Stimulated activated CD8-positive, alpha-beta memory T cell treated with anti-CD3 and anti-CD28 coated beads, Interleukin-4, amount 100 ng/mL, for 1 hour (primary cell): ENCODE measurements around the gene UMODL1.

ENCODE experiments used
- DNase-seq, 2 donors: peaks; one replicate each; pipeline ENCODE4 v3.0.0-alpha.2; 2020; ENCODE audit warnings: low read depth in 2 of 2, low spot score in 1 of 2

Gene UMODL1

DNA sequence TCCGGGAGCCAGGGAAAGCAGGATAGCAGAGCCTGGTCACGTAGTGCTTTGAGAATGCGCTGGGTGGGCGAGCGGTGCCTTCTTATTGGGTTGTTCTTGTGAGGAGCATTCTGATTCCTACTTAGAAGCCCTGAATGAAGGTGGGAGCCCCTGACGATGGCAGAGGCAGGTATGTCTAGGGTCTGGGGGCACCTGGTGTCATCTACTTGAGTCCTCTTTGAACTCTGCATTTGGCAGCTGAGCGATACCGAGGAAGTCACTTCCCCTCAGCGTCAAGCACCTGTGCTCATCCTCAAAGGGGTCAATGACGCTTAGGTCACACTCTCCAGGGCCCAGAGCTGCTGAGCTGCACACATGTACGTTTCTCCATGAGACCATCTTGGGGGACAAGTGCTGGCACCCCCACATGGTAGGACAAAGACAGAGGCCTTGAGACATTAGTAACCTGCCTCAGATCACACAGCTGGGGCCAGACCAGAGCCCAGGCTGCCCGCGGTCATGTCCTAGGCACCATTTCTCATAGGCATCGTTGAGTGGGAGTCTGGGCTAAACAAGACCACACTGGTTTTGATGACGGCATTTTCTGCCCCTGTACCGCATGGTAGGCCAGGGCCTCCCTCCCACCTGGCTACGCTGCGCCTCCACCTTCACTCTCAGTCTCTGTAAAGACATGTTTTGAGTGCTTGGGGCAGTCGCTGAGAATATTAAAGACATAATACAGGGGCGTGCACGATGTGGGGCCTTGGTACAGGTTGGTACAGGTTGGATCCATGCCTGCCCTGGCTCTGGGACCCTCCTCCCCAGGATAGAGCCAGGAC is 78.7 kb downstream of the UMODL1 start:
- no peak for DNase-seq

DNA sequence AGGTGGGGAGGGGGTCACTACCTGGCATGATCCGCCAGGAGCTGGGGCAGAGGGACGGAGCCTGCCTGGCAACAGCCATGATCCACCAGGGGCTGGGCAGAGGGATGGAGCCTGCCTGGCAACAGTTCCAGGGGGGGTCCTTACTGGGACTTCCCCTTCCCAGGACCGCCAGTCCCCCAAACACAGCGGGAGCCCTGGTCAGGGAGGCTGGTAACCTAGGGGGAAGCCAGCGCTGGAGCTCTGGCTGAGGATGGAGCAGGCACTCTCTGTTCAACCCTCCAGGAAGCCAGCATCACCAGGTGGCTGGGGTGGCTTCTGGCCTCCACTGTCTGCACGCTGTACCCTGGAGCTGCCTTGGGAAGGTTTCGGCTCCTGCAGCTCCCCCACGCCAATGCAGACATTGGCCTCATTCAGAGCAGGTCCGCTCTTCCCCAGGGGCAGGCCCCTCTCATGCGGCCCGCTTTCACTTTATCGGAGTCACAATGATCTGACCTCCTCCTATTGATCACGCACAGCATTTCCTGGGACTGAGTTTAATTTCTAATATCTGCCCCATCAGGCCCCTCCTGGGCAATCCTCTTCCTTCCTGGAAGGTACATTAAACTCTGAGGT is 79.5 kb downstream of the UMODL1 start:
- DNase-seq = no peak

DNA sequence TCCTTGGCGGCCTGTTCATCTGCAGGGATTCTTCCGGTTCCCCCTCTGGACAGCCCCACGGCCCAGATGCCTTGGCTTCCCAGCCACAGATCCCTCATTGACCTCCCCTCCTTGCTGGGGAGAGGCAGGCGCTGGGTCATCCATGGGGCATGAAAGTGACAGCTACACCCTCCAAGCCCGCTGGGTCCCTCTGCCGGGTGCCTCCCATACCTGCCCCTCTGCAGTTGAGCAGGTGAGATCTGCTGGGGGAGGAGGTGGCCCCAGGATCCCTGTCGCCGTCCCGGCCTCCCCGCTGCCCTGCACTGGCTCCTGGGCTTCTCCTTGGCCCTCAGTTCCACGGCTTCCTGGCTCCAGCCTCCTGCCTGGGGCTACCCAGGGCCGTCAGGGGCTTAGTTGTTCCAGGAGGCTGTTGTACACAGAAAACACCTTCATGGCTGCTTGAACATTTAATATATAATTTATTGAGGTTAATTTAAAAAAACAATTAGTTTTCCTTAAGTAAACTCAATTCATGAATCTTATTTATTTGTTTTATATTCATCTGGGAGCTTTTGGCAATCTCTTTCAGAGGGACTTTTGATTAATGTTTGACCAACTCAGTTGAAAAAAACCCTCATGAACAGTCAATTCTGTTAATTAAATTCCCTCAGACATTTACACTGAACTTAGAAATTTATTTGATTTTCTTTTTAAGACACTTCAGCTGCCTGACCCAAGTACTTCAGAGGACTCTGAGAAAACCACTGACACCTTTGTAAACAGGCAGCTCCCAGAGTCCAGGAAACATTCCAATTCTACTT is 80.2 kb downstream of the UMODL1 start:
- no peak for DNase-seq

DNA sequence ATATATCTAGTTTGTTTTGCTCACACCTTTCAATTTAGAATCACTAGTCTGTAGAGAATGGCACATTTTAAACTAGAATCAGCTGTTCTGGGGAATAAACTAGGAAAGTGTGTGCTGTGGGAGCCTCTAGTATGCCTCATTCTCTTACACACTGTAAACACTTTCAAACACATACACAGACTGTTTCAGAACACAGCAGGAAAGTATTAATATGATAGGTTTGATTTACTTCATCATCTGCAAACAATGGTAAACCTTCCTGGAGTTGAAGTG is 80.8 kb downstream of the UMODL1 start:
- no peak for DNase-seq

DNA sequence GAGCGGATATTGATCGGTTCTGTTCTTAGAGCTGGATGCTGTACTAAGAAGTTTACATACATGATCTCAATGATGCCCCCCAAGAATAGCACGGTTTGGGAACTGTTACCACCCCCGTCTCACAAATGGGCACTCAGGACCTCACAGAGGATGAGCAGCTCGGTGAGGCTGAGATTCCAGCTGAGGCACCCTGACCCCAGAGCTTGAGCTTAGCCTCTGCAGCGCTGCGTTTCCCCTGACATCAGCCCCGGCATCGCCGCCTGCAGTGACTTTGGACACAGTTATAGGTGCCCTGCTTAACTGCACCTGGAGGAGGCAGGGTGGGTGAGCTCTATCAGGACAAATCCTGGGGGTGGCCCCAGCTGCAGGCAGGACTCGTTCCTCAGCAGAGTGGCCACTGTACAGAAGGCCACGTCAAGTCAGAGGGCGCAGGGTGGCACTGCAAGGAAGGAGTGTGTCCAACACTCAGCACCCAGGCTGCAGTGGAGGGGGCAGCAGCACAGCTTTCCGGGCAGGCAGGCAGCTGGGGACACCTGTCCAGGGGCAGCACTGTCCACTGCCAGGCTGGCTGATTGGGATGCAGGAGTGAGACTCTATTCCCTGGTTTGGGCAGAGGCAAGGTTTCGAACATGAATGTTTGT is 82.0 kb downstream of the UMODL1 start:
- no peak for DNase-seq

DNA sequence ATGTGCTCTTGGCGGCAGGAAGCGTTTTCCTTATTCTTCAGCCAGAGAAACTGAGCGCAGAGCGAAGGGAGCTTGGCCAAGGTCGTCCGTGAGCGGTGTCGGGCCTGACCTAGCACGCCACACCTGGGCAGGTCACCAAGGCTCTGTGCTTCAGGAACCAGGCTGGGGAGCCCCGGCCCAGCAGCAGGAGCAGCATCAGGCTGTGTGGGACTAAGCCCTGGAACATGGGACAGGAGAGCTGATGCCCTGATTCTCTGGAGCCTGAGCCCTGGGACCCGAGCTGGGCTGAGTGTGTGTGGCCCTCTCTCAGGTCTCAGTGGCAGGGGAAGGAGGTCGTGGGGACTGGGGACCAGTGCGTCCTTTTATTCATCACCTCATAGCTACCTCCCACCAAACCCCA is 82.6 kb downstream of the UMODL1 start:
- DNase-seq = no peak

DNA sequence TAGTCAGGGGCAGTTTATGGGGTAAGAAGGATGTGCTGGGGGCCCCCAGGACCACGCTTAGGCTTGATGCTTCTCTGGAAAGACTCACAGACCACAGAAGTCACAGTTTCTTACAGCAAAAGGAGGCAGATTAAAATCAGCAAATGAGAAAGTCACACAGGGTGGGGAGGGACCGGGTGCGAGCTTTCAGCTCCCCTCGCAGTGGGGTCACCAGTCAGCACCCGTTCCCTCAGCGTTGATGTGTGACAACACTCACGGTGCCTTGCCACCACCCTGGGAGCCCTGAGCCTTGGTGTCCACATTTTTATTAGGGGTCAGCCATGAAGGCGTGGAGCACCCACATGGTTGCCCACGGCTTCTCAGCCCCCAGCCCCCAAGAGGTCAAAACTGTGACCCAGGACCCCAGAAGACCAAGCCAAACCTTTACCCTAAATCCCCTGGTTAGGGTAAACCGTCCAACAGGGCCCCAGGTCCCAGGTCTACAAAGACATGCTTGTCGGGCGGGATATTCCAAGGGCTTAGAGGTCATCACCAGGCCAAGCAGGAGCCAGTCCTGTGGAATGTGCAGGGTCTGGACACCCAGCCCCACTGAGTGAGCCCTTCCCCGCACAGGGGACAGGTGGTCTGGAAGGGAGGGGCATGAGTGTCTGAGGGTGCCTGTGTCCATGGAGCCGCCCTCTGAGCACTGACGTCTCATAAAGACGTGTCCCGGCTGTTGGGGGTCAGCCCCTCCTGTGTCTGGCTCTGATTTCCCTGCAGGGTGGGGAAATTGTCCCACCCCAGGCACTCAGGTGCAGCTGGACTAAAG is 83.3 kb downstream of the UMODL1 start:
- DNase-seq = no peak

DNA sequence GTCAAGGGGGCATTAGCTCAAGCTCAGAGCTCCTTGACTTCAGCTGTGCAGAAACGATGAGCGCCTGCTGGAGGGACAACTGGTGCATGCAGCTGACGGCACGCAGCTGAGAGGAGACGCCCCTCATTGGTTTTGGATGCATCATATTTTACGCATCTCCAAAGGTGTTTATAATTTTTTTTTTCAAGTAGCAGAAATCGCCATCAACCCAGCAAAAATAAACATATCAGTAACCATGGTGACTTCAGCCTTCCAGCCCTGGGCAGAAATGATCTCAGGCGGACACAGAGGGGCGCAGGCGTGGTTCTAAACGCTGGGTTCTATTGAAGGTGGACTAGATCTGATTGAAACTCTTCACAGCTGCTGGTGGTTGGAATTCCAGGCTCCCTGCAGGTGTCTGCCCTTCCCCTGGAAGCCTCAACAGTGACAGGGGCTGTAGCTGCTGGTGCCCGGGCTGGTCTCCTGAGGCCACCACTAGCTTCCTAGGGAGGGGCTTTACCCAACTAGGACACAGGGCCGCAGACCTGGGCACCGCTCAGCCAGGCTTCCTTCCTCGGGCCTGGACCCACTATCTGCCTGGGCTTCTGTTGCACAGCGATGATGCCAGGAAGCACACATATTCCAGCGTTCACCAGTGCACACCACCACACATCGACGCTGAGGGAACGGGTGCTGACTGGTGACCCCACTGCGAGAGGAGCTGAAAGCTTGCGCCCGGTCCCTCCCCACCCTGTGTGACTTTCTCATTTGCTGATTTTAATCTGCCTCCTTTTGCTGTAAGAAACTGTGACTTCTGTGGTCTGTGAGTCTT is 84.1 kb downstream of the UMODL1 start:
- no peak for DNase-seq

DNA sequence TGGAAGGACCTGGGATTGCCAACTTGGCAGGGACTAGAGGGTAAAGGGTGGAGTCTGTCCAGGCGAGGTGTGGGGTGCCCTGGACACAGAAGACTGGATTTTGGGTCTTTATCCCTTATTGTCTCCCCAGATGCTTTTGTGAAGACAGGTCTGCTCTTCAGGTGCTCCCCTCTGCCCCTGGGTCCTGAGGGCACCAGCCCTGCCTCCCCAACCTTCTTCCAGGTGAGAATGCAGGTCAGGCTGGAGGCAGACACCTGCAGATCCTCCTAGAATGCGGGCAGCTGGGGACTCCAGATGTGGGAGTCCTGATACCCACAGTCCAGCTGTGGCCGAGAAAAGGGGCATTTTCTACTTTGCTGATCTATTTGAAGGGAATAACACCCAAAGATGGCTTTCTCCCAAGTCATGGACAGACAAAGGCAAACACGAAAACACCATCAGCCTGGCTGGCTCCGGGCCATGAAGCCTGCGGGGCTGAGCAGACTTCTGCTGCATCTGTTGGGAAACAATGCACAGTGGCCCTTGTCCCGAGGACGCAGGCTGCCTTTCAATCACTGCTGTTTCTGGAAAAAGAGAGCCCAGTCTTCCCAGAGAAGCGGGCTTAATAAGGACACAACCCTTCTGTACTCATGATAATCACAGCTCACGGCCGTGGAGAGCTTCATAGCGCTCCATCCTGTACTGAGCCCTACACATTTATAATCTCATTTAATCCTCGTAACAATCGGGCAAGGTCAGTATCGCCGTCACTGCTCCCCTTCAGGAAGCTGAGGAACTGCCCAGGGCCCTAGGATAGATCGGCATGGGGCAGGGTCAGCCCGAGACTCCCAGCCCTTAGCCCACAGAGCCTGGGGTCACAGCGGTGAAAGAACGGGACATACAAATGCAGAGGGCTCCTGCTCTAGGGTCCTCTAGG is 85.8 kb downstream of the UMODL1 start:
- DNase-seq = no peak

DNA sequence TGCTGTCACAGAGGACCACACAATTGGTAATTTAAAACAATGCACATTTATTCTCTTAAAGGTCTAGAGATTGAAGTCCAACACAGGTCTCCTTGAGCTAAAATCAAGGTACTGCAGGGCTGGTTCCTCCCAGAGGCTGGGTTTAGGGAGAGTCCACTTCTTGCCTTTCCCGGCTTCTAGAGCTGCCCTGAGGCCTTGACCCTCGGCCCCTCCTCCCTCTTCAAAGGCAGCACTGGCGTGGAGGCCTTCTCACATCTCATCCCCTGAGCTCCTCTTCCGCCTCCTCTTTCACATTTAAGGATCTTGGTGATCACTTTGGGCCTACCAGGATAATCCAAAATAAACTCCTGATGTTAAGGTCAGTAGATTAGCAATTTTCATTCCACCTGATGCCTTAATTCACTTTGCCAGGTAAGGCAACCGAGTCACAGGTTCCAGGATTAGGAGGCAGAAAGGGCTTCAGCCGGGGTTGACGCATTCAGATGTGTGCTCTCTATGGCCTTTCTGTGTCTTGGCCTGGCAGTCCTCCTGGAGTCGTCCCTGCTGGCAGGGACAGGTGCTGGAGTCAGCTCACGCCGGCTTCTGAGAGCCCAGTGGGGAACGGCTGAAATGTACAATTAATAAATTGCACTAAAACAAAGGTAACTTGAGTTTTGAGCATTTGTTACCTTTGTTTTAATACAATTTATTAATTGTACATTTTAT is 86.6 kb downstream of the UMODL1 start:
- DNase-seq = no peak

DNA sequence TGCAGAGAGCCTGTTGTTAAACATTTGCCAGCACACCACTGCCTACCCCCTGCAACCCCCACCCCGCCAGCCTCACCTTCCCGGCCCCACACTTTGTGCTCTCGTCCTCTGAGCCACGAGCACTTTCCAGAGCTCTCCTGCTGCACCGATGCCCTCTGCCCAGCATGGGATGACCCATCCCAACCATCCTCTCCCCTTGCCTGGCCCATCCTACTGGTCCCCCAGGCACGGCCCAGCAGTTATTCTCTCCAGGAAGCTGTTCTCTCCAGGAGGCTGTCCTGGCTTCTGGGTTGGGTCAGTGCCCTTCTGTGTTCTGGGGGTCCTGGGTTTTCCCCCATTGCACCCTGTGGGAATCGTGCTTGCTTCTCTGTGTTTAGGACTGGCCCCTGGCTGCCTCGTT is 87.7 kb downstream of the UMODL1 start:
- no peak for DNase-seq

DNA sequence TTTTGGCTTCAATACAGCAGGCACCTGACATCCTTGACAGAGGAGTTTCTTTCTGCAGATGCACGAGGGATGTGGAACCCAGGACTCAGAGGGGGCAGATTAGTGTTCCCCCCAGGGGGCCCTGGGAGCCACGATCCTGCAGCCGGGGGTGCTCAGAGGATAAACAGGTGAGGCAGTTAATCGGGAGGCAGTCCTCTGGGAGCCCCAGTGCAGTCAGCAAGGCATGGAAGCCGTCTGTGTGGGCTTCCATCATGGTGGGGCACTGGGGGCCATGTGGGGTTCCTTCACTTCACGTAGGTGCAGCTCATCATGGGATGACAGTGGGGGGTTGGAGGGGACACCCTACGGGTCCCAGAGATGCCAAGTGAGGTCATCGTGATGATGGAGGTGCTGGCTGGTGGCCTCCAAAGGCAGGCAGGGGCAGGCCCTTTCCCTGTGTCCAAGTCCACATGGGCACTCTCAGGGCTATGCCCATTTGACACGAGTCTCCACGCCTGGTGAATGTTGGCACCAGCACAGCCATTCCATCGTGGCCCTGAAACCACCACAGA is 88.5 kb downstream of the UMODL1 start:
- DNase-seq = no peak

DNA sequence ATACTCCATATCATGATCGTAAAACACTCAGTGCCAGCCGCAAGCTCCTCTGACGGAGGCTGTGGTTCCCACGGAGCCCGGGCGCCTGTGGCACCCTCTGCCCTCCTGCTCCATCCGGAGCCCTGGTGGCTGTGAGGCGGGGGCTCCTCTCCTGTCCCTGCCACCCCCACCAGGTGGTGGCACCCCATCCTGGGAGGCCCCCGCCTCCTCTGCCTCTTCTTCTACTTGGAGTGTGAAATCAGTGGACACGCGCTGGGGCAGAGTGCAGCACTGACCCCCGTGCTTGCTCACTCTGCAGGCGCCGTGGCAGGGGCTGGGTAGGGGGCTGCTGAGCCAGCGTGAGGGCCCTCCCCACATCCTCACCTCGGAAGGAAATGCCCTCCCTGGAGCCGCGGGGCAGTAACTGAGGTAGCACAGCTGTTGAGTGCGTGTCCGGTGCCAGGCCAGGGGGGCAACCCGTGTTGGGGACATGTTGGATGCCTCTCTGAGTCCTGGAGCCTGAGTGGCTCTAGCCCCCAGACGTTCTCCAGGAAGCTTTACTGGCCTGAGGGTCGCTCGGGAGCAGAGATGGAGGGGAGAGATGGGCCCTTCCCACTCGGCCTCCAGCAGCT is 89.1 kb downstream of the UMODL1 start:
- DNase-seq = no peak

DNA sequence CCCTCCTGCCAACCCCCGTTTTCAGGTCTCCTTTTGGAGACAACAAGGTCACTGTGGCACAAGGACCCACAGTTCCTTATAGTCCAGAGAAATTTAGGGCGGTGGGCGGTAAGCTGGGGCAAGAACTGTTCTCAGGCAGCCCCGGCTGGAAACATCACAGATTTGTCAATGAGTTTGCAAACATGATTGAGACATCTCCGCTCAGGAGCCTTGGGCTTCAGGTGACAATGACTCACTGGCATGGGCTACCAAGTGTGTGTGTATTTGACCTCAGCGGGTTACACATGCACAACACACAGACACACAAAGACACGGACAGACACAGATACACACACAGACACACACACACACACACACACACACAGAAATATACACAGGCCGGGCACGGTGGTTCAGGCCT is 89.6 kb downstream of the UMODL1 start:
- DNase-seq = no peak

DNA sequence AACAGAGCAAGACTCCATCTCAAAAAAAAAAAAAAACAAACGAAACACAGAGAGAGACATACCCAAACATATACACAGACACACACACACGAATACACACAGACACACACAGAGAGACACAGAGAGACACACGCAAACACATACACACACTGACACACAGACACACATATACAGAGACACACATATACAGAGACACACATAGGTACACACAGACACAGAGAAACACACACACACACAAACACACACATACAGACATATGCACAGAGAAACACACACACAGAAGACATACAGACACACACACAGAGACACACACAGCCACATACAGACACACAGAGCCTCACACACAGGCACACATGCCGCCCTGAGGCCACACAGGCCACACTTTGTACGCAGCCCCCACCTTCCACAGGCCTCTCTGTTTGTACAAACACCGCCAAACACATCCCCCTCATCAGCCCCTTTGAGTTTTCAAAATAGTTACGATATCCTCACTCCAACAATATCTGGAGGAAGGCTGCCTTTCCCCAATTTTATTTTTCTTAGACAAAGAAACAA is 90.4 kb downstream of the UMODL1 start:
- DNase-seq = no peak

DNA sequence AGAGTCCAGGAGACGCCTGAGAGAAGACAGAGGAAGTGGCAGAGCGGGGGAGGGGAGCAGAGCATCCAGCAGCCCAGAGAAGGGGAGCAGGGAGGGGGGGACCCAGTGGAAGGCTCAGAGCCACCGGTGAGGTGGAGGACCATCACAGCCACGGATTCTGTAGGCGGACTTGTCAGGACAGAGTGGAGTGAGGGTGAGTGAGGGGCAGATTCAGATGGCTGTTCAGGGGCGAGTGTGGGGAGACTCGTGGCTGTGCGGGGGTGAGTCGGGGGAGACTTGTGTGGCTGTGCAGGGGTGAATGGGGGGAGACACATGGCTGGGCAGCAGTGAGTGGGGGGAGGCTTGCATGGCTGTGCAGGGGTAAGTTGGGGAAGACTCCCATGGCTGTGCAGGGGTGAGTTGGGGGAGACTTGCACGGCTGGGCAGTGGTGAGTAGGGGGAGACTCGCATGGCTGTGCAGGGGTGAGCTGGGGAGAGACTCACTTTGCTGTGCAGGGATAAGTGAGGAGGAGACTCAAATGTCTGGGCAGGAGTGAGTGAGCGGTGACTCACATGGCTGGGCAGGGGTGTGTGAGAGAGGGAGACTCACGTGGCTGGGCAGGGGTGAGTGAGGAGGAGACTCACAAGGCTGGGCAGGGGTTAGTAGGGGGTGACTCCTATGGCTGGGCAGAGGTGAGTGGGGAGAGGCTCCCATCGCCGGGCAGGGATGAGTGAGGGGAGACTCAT is 91.0 kb downstream of the UMODL1 start:
- DNase-seq = no peak
